Suprapubic skin (tissue), 4 donors: ENCODE data around the gene SLC35F1. TPM values are rescaled to one million over a fixed set of nuclear protein-coding genes. Genes with fewer than 3 reads are reported as not detected.
A peak's percentile ranks its signal among the peaks of the same experiment; 100 is the strongest.

Experiments
- DNase-seq, 2 donors: peaks; one replicate each; pipeline ENCODE4 v3.0.0-alpha.2; 2019; ENCODE audit warnings: low spot score in 2 of 2
- H3K27ac ChIP-seq: fragments of 200-600 bp; sonication (generic); one replicate; pipeline ENCODE4 v1.5.1; 2019
- H3K27me3 ChIP-seq: fragments of 200-600 bp; sonication (generic); one replicate; pipeline ENCODE4 v1.5.1; 2019
- H3K36me3 ChIP-seq: fragments of 200-600 bp; sonication (generic); one replicate; pipeline ENCODE4 v1.5.1; 2019
- H3K4me1 ChIP-seq: fragments of 200-600 bp; sonication (generic); one replicate; pipeline ENCODE4 v1.5.1; 2019
- H3K4me3 ChIP-seq: fragments of 200-600 bp; sonication (generic); one replicate; pipeline ENCODE4 v1.5.1; 2019; ENCODE audit warnings: mild to moderate bottlenecking
- H3K9me3 ChIP-seq: fragments of 200-600 bp; sonication (generic); one replicate; pipeline ENCODE4 v1.5.1; 2019
- CTCF ChIP-seq, 2 donors: fragments of 200-600 bp in 1 of 2; fragments of 450-650 bp in 1 of 2; sonication (generic) in 1 of 2; IDR thresholded peaks; one replicate each; pipeline ENCODE4 v1.5.1; 2016 to 2019; ENCODE audit warnings: antibody characterized with exemption in 2 of 2, mild to moderate bottlenecking in 1 of 2, moderate library complexity in 1 of 2
- EP300 ChIP-seq: sonication (generic); formaldehyde crosslinking; IDR thresholded peaks from one replicate; pipeline ENCODE4 v1.6.1; 2017; ENCODE audit warnings: antibody characterized with exemption
- POLR2A ChIP-seq, 2 donors: fragments of 450-650 bp; IDR thresholded peaks; one replicate each; pipeline ENCODE4 v1.6.1; 2017; ENCODE audit warnings: antibody characterized with exemption in 2 of 2, mild to moderate bottlenecking in 2 of 2, moderate library complexity in 2 of 2
- POLR2AphosphoS5 ChIP-seq, 3 donors: sonication (generic); formaldehyde crosslinking; IDR thresholded peaks; one replicate each; pipeline ENCODE4 v1.6.1; 2017; ENCODE audit warnings: antibody characterized with exemption in 3 of 3
- WGBS: methylation state at CpG from one replicate; pipeline ENCODE4 v1.1.5; 2018; 5-methylcytosine and 5-hydroxymethylcytosine counted together
- total RNA-seq, 4 donors: library from RNA; depleted of rRNA; stranded (reverse); fragments of >200 nt; gene quantifications; one replicate each; pipeline ENCODE4 v1.1.0, GENCODE V29; 2016

Gene SLC35F1
- total RNA-seq, 4 donors from 2014 or later, result 0.34 to 1.1 (median 0.95) TPM

- Histone ChIP-seq H3K36me3 (no peaks in the 10 kb centered on the region), H3K4me1 (peaks cover 10% of the 10 kb centered on the region), H3K27me3 (no peaks in the 10 kb centered on the region), H3K9me3 (no peaks in the 10 kb centered on the region), H3K27ac (peak overlapping the region; percentile 67), H3K4me3 (no peak overlapping the region)
- 39% methylated on average over 4 of the region's 4 CpGs for WGBS
- no peak for DNase-seq
- TF ChIP-seq POLR2AphosphoS5 (IDR thresholded peaks at IDR 0.05), result no peak
- no peak for TF ChIP-seq CTCF (IDR thresholded peaks at IDR 0.05)
- TF ChIP-seq POLR2A (IDR thresholded peaks at IDR 0.05), result no peak
- TF ChIP-seq EP300, result no peak
These were observed 410.8 kb downstream of the SLC35F1 start for GRCh38 chr6:118317581-118318563.

- 36% methylated on average over 3 of the region's 3 CpGs for WGBS
- Histone ChIP-seq H3K4me3 (no peak overlapping the region), H3K36me3 (no peaks in the 10 kb centered on the region), H3K9me3 (no peaks in the 10 kb centered on the region), H3K27ac (peak overlapping the region; percentile 38), H3K27me3 (no peaks in the 10 kb centered on the region), H3K4me1 (peaks cover 10% of the 10 kb centered on the region)
- DNase-seq, result no peak
- TF ChIP-seq POLR2AphosphoS5 (IDR thresholded peaks at IDR 0.05) (no peak), POLR2A (IDR thresholded peaks at IDR 0.05) (no peak), EP300 (no peak), CTCF (IDR thresholded peaks at IDR 0.05) (no peak)
These were observed 411.6 kb downstream of the SLC35F1 start for GRCh38 chr6:118318648-118319047.

- Histone ChIP-seq H3K9me3 (no peaks in the 10 kb centered on the region), H3K36me3 (no peaks in the 10 kb centered on the region), H3K27ac (no peak overlapping the region), H3K4me3 (no peak overlapping the region), H3K27me3 (no peaks in the 10 kb centered on the region), H3K4me1 (peaks cover 10% of the 10 kb centered on the region)
- no peak for DNase-seq
- WGBS, result 88% methylated on average over 3 of the region's 3 CpGs
- TF ChIP-seq CTCF (IDR thresholded peaks at IDR 0.05), result no peak
- no peak for TF ChIP-seq POLR2A (IDR thresholded peaks at IDR 0.05)
- no peak for TF ChIP-seq POLR2AphosphoS5 (IDR thresholded peaks at IDR 0.05)
- no peak for TF ChIP-seq EP300
These were observed 412.4 kb downstream of the SLC35F1 start for GRCh38 chr6:118319416-118319815.

- no peak overlapping the region for H3K4me3 ChIP-seq
- H3K9me3 ChIP-seq, result no peaks in the 10 kb centered on the region
- TF ChIP-seq POLR2A (IDR thresholded peaks at IDR 0.05), result no peak
- TF ChIP-seq POLR2AphosphoS5 (IDR thresholded peaks at IDR 0.05), result no peak
- no peak for DNase-seq
- H3K36me3 ChIP-seq, result no peaks in the 10 kb centered on the region
- H3K27me3 ChIP-seq, result no peaks in the 10 kb centered on the region
- peaks cover 10% of the 10 kb centered on the region for H3K4me1 ChIP-seq
- H3K27ac ChIP-seq, result no peak overlapping the region
- WGBS, result 89% methylated on average over 5 of the region's 5 CpGs
These were observed 413.0 kb downstream of the SLC35F1 start for GRCh38 chr6:118319894-118320649.

GRCh38 chr6:118320652-118321051 lies 413.6 kb downstream of the SLC35F1 start:
- no peaks in the 10 kb centered on the region for H3K27me3 ChIP-seq
- no peak for DNase-seq
- H3K9me3 ChIP-seq, result no peaks in the 10 kb centered on the region
- no peak for TF ChIP-seq POLR2A (IDR thresholded peaks at IDR 0.05)
- no peak for TF ChIP-seq CTCF (IDR thresholded peaks at IDR 0.05)
- no peak for TF ChIP-seq EP300
- TF ChIP-seq POLR2AphosphoS5 (IDR thresholded peaks at IDR 0.05), result no peak
- H3K4me1 ChIP-seq, result peaks cover 10% of the 10 kb centered on the region
- no peak overlapping the region for H3K4me3 ChIP-seq
- no peak overlapping the region for H3K27ac ChIP-seq
- no peaks in the 10 kb centered on the region for H3K36me3 ChIP-seq
- 35% methylated on average over 2 of the region's 2 CpGs for WGBS
